Lung (tissue), 12 donors: ENCODE measurements around the gene ZNF69. TPM values are rescaled to one million over a fixed set of nuclear protein-coding genes. Genes with fewer than 3 reads are reported as not detected.
"Not testable (repeated sequence)": the region's sequence is repeated elsewhere in the genome, so short reads cannot be mapped to it uniquely, and the experiment has no call there.

Experiments used
- ATAC-seq: fragments of 200-7000 bp; cut with Tn5 transposase; one replicate; pipeline ENCODE4 v1.9.1; 2020; ENCODE audit warnings: moderate number of reproducible peaks; ENCODE audit not compliant: insufficient read depth, low FRiP score
- DNase-seq, 3 donors: peaks; one replicate each; pipeline ENCODE4 v3.0.0-alpha.2; 2013 to 2017
- H3K27ac ChIP-seq, 2 donors: one replicate each; pipeline ENCODE4 v1.5.1; 2013; ENCODE audit warnings: mild to moderate bottlenecking in 2 of 2, moderate library complexity in 2 of 2, control low read depth in 1 of 2, inconsistent platforms in 1 of 2, low read depth in 1 of 2, low read length in 1 of 2
- H3K27me3 ChIP-seq, 3 donors: one replicate each; pipeline ENCODE4 v1.5.1; 2013; ENCODE audit warnings: low read length in 2 of 3; ENCODE audit not compliant: control insufficient read depth in 3 of 3, insufficient read depth in 3 of 3
- H3K36me3 ChIP-seq, 4 donors: one replicate each; pipeline ENCODE4 v1.5.1; 2013; ENCODE audit warnings: low read length in 4 of 4, mild to moderate bottlenecking in 1 of 4, moderate library complexity in 1 of 4; ENCODE audit not compliant: control insufficient read depth in 4 of 4, insufficient read depth in 4 of 4
- H3K4me1 ChIP-seq, 5 donors: one replicate each; pipeline ENCODE4 v1.5.1; 2013; ENCODE audit warnings: low read length in 5 of 5, mild to moderate bottlenecking in 2 of 5, moderate library complexity in 1 of 5; ENCODE audit not compliant: control insufficient read depth in 5 of 5, insufficient read depth in 5 of 5
- H3K4me3 ChIP-seq: one replicate; pipeline ENCODE4 v1.5.1; 2013; ENCODE audit warnings: mild to moderate bottlenecking, control low read depth, moderate library complexity
- H3K9ac ChIP-seq, 2 donors: one replicate each; pipeline ENCODE4 v1.5.1; 2013; ENCODE audit warnings: low read length in 2 of 2, control low read depth in 1 of 2; ENCODE audit not compliant: insufficient read depth in 1 of 2
- H3K9me3 ChIP-seq, 4 donors: one replicate each; pipeline ENCODE4 v1.5.1; 2013; ENCODE audit warnings: low read length in 3 of 4, mild to moderate bottlenecking in 1 of 4, moderate library complexity in 1 of 4; ENCODE audit not compliant: control insufficient read depth in 4 of 4, insufficient read depth in 3 of 4
- WGBS, 2 donors: extraction: QIAGEN DNeasy Blood & Tissue Kit; methylation state at CpG; one replicate each; pipeline ENCODE4 v1.1.7; 2013; 5-methylcytosine and 5-hydroxymethylcytosine counted together
- polyA plus RNA-seq, 2 donors: library from polyadenylated mRNA; stranded (reverse); fragments of 200-250 nt; gene quantifications; one replicate each; pipeline ENCODE4 v1.2.1, GENCODE V29; 2013
- total RNA-seq, 2 donors: library from RNA; depleted of rRNA in 1 of 2; stranded (reverse); fragments of >200 nt in 1 of 2; gene quantifications; one replicate each; pipeline ENCODE4 v1.2.1, GENCODE V29; 2014 to 2021
- TF ChIP-seq, protein P1 (sequence below): IDR thresholded peaks from 2 replicates; pipeline ENCODE4 v1.5.1; 2012; ENCODE audit warnings: mild to moderate bottlenecking; ENCODE audit errors: control extremely low read depth, extremely low read depth
- donor health status: control.
- donor health status: control.
- donor health status: Bipolar disorder and iron deficiency.
- donor health status: healthy.
- donor health status: DM: yes; HTN: yes; CAD: no.

ZNF69 gene
- total and polyA plus RNA-seq, 4 donors: 2.0 to 29.1 (median 9.8) TPM

DNA sequence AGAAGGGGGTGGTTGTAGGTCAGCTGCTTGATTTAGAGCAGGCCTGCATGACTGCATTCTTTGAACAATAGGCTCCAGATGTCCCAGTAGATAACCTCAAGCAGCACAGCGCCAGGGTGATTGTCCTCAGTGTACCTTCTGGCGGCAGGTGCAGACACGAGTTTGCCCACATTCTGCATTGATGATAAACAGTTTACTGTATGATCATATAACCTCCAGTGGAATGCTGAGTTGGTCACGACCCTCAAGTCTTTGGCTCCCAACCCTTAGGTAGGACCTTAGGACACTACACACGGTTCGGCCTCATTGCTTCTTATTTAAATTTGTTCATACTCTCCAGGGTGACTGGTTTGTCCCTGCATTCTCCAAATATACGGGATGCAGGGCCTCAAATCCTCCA, 26.9 kb upstream of the ZNF69 start:
- H3K4me1 ChIP-seq: no peaks in the 10 kb centered on the region
- peaks cover 0 to 12% (median 5%) of the 10 kb centered on the region in 4 donors for H3K36me3 ChIP-seq
- peaks cover 6 to 23% (median 9%) of the 10 kb centered on the region in 4 donors for H3K9me3 ChIP-seq
- no peak overlapping the region for H3K4me3 ChIP-seq
- H3K27me3 ChIP-seq: no peaks in the 10 kb centered on the region
- TF ChIP-seq, protein P1, sequence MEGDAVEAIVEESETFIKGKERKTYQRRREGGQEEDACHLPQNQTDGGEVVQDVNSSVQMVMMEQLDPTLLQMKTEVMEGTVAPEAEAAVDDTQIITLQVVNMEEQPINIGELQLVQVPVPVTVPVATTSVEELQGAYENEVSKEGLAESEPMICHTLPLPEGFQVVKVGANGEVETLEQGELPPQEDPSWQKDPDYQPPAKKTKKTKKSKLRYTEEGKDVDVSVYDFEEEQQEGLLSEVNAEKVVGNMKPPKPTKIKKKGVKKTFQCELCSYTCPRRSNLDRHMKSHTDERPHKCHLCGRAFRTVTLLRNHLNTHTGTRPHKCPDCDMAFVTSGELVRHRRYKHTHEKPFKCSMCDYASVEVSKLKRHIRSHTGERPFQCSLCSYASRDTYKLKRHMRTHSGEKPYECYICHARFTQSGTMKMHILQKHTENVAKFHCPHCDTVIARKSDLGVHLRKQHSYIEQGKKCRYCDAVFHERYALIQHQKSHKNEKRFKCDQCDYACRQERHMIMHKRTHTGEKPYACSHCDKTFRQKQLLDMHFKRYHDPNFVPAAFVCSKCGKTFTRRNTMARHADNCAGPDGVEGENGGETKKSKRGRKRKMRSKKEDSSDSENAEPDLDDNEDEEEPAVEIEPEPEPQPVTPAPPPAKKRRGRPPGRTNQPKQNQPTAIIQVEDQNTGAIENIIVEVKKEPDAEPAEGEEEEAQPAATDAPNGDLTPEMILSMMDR: no peak
- H3K27ac ChIP-seq: no peak overlapping the region
- H3K9ac ChIP-seq: no peak overlapping the region
- ATAC-seq (no peak), DNase-seq (no peak)
- 94 to 95% methylated on average over 7 of the region's 7 CpGs for WGBS, 2 donors

DNA sequence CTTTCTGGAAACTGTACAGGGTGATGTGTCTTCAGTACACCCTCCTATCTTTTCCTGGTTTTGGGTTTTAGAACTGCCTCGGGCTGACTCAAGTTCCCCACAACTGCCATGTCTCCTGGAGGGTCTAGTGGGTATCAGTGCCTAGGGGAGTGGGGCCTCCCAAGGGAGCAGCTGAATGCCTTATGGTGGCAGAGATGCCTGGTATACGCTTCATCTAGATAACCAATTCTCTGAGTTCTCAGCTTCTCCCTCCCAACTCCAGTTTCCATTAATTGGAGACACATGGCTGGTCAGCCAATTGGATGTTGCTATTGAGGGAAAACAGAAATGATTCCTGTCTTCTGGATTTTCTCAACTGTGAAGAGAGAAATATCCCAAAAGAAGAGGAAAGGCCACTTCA, 26.3 kb upstream of the ZNF69 start:
- 93 to 95% methylated on average over 2 of the region's 2 CpGs for WGBS, 2 donors
- Histone ChIP-seq H3K4me1 (no peaks in the 10 kb centered on the region), H3K27ac (no peak overlapping the region), H3K36me3 (peaks cover 0 to 13% (median 8%) of the 10 kb centered on the region in 4 donors), H3K27me3 (no peaks in the 10 kb centered on the region), H3K9ac (no peak overlapping the region), H3K4me3 (no peak overlapping the region), H3K9me3 (peaks cover 6 to 23% (median 9%) of the 10 kb centered on the region in 4 donors)
- TF ChIP-seq, protein P1: no peak
- no peak for ATAC-seq
- no peak for DNase-seq

- not testable (repeated sequence) for H3K4me1 ChIP-seq, H3K4me3 ChIP-seq, H3K27me3 ChIP-seq, H3K27ac ChIP-seq, ATAC-seq, DNase-seq, H3K9ac ChIP-seq
- Histone ChIP-seq H3K9me3 (peaks cover 21 to 39% (median 26%) of the 10 kb centered on the region in 4 donors), H3K36me3 (peaks cover 17 to 48% (median 36%) of the 10 kb centered on the region in 4 donors)
- 90 to 96% methylated on average over 4 of the region's 4 CpGs for WGBS, 2 donors
Observed at GRCh38 chr19:11867766-11868165, 19.8 kb upstream of the ZNF69 start.

GRCh38 chr19:11868188-11868587, 19.4 kb upstream of the ZNF69 start:
- no peak overlapping the region for H3K9ac ChIP-seq
- WGBS, 2 donors: 98 to 99% methylated on average over 8 of the region's 8 CpGs
- H3K9me3 ChIP-seq: peaks cover 20 to 39% (median 27%) of the 10 kb centered on the region in 4 donors
- TF ChIP-seq, protein P1: no peak
- H3K27me3 ChIP-seq: no peaks in the 10 kb centered on the region
- no peaks in the 10 kb centered on the region for H3K4me1 ChIP-seq
- ATAC-seq: no peak
- H3K36me3 ChIP-seq: peaks cover 16 to 48% (median 36%) of the 10 kb centered on the region in 4 donors
- no peak for DNase-seq
- no peak overlapping the region for H3K4me3 ChIP-seq
- no peak overlapping the region for H3K27ac ChIP-seq
